ENCODE data around the gene KRT15.

KRT15 gene

DNA sequence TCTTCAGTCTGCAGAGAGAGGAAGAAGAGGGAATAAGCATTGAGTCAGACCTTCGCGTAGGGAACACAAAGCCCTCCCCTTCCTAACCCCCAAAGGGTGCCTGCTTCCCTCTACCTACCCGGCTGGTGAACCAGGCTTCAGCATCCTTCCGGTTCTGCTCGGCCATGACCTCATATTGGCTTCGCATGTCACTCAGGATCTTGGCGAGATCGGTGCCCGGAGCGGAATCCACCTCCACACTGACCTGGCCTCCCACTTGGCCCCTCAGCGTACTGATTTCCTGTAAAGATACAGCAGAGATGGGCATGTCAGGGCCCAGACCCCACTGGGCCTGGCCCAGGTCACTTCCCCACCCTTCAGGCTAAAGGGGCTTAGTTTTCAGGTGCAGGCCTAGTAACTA is 5.6 kb upstream of the KRT15 start:
- DNase-seq (ENCODE audit: low spot score): no peak

GRCh38 chr17:41523787-41524186 is 5.1 kb upstream of the KRT15 start:
- DNase-seq (ENCODE audit: low spot score): no peak

DNA sequence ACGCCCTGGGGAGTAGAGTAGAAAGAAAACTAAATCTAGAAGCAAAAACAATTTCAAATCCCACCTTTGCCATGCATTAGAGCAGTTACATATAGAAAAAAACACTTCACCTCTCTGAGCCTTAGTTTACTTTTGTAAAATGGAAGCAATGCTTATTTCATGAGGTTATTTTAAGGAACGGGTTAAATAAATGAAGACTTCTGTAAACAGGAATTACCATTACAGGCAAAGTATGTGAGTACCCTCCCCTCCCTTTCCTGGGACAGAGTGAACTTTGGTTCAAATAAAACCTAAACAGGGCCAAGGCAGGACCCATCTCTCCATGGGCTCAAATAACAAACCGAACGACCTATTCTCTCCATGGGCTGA is 4.5 kb upstream of the KRT15 start:
- DNase-seq (ENCODE audit: low spot score): no peak

DNA sequence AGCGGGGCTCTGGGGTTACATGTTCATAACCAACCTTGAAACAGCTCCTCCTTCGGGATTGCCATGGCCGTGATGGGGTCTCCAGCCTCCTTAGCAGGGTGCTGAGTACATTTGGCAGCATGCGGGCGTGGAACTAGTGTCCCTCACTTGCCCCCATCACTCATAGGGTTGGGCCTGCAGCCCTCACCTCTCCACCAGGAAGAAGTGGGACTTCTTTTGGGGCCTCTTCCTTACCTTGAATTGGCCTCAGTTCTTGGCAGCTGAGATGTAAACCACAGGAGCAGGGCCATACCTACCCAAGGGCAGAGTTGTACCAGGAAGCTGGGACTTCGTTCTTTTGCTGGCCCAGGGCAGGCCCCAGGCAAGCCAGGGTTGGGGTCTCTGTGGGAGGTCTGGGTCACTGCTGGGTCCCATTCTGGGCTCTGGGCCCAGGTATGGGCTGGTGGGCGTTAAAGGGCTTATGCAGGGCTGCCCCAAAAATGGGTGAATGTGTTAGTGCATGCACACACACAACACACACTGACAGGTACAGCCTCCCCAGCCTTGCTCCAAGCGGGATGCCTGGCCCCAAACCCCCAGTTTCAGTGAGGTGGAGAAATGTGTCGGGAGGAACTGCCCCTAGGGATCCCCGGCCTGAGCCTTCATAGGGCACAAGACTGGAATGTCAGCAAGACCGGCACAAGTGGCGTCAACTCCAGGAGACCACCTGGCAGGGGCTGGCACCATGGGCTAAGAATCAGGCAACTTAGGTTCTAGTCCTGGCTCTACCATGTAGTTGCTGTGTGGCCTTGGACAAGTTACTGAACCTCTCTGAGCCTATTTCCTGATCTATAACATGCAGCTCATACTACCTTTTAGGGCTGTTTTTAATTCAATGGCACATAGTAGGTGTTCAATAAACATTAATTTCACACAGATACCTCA is 3.9 kb upstream of the KRT15 start:
- DNase-seq (ENCODE audit: low spot score): no peak

DNA sequence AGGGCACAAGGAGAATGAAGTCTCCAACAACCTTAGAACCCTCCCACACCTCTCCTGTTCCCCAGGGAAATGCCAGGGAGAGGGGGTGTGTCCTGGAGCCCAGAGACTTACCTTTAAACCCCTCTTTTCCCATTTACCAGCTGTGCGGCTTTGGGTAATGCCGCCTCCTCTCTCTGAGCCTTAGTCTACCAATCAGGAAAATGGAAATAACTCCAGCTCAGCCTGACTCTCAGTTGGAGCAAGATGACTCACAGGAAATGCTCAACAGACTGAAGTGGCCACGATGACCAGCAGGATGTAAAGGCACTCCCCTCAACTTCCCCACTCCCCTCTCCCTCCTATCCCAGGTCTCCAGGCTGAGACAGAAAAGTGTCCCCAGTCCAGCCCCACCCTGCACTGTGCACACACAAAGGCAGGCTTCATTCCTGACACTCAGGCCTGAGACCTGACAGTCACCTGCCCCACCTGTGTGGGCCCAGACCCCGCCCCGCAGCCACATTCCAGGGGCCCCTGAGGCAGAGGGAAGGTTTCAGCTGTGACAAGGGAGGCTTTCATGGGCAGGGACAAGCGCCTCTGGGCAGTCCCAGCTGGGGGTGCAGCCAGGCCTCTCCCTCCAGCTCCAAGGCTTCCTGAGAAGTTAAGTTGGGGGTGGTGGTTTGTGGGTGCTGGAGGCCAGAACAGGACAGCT is 3.0 kb upstream of the KRT15 start:
- DNase-seq (ENCODE audit: low spot score): no peak

DNA sequence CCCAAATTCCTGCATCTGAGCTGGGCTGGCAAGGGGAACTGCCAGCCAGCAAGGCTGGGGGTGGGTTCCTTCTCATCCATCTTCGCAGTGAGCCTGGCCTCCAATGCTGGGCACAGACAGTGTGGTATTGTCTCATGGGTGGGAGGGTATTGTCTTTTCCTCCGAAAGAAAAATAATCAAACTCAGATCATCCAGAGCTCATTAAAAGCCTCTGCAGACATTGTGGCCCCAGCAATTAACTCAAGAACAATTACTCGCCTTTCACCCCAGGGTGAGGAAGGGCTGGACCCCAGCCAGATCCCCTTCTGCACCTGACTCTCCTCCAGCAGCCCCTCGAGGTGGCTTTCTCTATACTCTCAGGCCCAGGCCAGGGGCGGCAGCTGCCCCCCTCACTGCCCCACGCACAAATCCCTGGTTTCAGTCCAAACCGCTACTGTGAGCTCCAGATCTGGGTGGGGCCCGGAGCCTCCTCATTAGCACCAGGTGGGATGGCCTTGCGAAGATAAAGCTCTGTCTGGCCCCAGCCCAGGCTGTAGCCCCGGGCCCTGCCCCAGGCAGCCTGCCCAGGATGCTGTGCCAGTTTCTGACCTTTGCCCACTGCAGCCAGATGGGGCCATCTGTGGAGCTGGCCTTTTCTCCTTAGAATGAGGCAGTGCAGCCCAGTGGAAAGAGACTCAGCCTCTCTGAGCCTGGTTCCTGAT is 2.3 kb upstream of the KRT15 start:
- no peak for DNase-seq (ENCODE audit: low spot score)

DNA sequence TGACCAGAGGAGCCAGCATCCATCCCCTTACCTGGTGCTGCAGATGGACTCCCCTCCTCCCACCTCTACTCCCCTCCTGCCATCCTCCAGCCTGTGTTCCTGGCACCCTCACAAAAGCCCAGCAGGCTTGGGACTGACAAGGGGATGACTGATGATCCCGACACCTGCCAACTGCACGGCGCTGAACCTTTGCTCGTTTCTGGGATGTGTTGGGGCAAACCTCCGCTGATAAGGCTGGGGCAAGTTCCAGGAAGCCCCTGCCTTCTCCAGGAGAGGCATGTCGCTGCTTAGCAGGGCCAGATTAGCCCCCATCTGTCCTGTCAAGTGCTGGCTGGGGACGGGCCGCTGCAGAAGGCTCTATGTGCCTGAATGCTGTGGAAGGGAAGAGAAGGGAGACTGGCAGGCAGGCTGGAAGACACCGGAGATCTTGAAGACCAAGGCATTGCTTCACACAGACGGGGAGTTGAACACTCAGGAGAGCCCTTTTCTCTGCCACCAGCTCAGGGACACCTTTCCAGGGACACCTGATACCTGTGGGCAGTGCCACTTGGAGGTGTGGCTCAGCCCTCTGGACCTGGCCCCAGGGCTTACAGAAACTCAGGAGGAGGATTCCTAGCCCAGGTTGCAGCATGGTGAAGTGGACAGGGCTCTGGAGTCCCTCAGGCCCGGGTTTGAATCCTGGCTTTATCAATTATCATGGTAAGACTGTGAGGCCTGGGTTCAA is 973 bp upstream of the KRT15 start:
- no peak for DNase-seq (ENCODE audit: low spot score)

- DNase-seq (ENCODE audit: low spot score): no peak
Measured at GRCh38 chr17:41518031-41518430, 659 bp downstream of the KRT15 start.

GRCh38 chr17:41516830-41517283 is 1.8 kb downstream of the KRT15 start:
- no peak for DNase-seq (ENCODE audit: low spot score)

DNA sequence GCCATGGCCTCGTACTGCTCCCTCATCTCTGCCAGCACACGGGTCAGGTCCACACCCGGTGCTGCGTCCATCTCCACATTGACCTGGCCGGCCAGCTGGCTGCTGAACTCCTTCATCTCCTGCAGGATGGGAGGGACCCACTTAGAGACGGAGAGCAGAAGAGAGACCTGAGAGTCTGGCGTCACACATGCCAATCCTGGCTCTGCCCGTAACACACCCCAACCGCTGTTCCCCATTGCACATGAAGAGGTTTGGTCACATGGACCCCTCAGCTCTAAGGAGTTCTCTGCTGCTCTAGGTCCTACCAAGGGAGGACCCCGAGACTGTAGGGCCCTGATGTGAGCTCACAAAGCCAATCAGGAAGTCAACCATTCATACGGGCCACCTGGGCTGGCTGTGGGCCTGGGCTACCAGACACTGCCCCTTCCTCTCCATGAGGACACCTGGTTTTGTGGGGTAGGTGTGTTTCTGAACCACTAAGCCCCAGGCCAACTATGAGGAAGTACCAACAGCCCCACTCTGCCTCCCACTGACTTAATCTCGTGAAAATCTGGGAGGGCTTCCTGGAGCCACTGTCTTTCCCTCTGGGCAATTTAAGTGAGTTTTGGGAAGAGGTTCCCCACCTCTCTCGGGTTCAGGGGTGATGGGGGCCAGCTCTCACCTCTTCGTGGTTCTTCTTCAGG is 2.4 kb downstream of the KRT15 start:
- no peak for DNase-seq (ENCODE audit: low spot score)

DNA sequence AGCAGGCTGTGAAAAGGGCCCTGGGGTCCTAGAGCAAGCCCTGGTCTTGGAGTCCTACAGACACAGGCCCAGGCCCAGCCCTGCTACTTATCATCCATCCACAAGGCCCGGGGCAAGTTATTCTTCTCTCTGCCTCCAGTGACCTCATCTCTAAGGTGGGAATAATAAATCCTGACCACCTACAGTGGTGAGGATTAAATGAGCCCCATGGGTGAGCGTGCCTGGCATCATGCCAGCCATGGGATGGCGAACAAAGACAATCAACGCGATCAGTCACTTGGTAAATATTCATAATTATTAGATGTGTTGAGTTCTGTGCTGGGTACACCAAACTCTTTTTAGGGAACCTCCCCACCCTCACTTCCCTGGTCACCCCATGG is 5.5 kb downstream of the KRT15 start:
- DNase-seq (ENCODE audit: low spot score): no peak

- no peak for DNase-seq (ENCODE audit: low spot score)
Measured at GRCh38 chr17:41512546-41513167, 6.0 kb downstream of the KRT15 start.

GRCh38 chr17:41511716-41512115 is 7.0 kb downstream of the KRT15 start:
- DNase-seq (ENCODE audit: low spot score): no peak

DNA sequence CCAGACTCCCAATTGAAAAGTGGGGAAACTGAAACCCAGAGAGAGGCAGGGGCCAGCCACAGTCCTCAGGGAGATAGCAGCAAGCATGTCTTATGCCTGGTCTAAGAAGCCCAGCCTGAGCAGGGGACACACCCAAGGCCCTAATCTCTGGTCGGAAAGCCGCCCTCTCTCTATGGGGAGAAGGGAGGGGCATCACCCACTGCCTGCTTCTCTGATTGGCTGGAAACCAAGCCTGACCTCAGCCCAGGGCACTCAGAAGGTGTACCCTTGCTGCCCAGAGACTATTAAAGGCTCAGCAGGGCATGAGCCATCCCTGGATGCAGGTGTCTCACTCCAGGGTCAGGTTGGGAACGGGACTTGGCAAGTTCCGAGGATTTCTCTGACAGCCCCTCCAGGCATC is 7.6 kb downstream of the KRT15 start:
- no peak for DNase-seq (ENCODE audit: low spot score)

GRCh38 chr17:41510251-41511065 is 8.2 kb downstream of the KRT15 start:
- no peak for DNase-seq (ENCODE audit: low spot score)

DNA sequence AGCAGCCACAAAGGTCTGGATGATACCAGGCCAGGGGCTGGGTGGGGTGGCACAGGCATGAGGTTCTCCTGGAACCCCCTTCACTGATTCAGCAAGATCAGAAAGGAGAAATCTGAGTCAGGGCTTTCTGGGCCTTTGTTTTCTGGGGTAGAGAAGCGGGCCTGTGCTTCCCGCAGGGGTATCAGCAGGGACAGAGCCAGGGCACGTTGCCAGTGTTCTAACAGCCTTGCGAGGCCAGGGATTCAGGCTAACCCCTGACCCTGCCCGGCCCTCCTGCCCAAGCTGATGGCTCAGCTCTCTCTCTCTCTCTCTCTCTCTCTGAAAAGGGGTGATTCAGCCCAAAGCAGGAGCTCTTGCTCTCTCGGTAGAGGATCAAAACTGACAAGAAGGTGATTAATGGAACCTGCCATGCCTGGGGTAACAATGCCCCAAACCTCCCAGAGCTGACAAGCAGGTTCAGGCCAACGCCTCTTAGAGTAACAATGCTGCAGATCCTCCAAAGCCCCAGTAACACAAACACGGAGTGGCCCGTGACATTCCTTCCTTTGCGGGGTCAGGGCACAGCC is 11.3 kb downstream of the KRT15 start:
- DNase-seq (ENCODE audit: low spot score): no peak

DNA sequence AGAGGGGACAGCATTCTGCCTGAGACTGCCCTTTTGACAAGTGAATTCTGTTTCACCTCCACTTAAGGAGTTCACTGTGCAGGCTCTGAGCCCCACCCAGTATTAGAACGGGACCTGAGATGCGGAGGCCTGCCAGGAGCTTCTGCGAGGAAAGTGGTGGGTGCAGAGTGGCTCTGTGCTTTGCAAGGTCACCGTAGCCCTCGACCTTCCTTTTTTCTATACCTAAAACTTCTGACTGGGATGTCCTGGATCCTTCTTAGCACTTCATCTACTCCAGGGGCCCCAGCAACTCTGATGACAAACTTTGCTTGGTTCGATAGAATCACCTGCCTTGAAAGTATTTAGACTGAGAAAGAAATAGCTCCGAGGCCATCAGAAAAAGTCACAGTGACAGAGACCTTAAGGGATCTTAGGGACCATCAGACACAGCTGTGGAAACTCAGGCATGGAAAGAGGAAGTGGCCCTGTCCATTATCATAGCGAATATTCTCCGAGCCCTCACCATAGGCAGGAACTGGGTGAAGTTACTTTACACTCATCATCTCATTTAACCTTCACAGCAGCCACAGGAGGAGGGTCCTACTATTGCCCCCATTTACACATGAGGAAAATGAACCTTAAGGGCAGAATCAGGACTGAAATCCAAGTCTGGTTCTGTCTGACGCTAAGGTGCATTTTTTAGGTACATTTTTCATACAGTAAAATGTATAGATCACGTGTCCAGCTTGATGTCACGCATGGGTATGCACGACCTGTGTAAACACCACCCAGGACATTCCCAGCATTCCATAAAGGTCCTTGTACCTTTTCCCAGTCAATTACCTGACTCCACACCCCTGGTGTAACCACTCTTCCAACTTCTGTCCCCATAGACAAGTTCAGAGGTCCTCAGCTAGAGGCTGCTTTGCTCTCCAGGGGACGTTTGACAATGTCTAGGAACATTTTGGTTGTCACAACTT is 12.6 kb downstream of the KRT15 start:
- peak; percentile 29 for DNase-seq (ENCODE audit: low spot score)

DNA sequence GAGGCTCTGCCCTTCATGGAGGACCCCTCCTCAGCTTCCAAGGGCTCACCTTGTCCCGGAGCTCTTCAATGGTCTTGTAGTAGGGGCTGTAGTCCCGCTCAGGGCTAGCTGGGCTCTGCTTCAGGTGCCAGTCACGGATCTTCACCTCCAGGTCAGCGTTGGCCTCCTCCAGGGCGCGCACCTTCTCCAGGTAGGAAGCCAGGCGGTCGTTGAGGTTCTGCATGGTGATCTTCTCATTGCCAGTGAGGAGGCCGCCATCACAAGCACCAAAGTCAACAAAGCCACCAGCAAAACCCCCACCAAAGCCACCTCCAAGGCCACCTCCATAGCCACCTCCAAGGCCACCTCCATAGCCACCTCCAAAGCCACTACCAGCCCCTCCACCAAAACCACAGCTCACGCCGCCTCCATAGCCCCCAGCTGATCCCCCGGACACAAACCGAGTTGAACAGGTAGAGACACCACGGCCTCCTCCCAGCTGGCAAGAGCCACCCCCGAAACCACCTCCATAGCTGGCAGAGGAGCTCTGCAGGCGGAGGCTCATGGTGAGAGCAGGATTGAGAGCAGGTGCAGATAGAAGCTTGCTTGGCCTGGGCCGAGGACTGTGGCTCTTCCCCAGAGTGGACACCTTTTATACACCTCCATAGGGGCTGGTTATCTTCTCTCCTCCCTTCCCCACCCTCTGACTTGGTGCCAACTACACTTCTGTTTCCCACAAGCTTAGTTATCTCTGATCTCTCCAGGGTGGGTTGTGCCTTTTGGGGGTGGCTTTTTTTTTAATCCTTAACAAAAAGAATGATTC is 13.5 kb downstream of the KRT15 start, which contains the start of gene KRT13:
KRT13 (minus strand) TSS at position 606 of the 802 bp plus-strand sequence; CDS start at position 544, 62 bp downstream.
- DNase-seq (ENCODE audit: low spot score): no peak

Data from NAMALWA (cell line).